HG02885 (cell line): ENCODE data around the gene SESN1.
A peak's percentile ranks its signal among the peaks of the same experiment; 100 is the strongest.

Experiments used
- ATAC-seq: cut with Tn5 transposase; IDR thresholded peaks from one replicate; pipeline ENCODE4 v1.9.1; 2021; ENCODE audit warnings: mild to moderate bottlenecking; ENCODE audit not compliant: unreplicated experiment, poor library complexity

Gene SESN1

GRCh38 chr6:109036574-109037294, 57.9 kb downstream of the SESN1 start:
- ATAC-seq, result no peak

DNA sequence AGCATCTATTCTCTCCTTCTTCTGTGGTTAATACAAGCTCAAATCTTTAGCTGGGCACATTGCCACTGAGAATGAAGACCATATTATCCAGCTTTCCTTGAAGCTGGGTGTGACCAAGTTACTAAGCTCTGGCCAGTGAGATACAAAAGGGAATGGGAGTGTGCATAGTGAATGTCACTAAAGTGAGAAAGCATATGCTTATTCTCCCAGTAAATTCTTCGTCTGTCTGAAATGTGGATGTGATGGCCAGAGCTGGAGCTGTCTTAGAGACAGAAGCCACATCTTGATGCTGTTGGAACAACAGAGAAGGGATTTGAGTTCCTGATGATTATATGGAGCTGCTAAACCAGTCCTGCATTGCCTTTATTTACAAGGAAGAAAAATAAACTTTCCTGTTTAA, 60.1 kb downstream of the SESN1 start:
- no peak for ATAC-seq

DNA sequence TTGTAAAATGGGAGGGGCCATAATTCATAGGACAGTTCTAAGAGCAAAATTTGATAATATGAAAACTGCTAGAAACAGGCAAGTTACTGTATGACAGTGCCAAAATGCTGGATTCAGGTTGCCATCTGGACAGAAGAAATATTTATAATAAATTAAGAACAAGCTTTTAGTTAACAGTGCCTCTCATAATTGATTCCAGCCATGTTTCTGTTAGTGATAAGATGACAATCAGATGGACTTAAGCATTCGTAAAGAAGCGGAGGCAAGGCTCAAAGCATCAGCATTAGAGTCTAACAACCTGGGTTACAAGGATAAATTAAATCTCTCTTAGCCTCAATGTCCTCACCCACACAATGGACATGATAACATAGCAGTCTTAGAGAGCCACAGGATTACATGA, 61.0 kb downstream of the SESN1 start:
- no peak for ATAC-seq

DNA sequence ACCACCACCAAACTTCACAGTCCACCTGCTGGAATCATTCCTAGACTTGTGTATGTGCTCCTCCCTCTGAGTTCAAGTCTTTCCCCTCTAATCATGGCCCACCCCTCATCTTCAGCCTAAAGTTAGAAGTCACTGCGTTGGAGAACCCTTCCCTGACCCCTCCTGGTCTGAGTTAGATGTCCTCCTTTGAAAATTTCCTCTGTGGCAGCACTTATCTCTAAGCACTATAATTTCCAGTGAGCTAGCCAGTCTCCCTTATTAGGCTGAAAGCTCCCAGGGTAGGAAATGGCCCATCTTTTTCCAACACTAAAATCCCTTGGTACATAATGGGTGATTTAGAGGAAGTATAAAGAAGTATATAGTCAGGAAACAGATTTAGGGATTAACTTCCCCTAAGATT, 63.2 kb downstream of the SESN1 start:
- no peak for ATAC-seq

DNA sequence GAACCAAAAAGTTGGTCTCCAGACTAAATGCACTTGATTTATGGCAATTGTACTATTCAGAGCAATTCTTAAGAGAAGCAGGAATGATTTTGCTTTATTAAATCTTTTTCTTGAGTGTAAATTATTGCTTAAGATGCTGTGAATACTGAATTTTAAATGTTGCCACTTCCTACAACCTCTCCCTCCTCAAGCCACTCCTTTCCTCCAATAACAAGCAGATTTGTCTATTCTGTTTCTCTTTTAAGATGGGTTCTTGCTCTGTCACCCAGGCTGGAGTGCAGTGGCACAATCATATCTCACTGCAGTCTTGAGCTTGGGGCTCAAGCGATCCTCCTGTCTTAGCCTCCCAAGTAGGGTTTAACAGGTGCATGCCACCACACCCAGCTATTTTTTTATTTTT, 65.3 kb downstream of the SESN1 start:
- no peak for ATAC-seq

- no peak for ATAC-seq
Measured at GRCh38 chr6:109028439-109028838, 66.2 kb downstream of the SESN1 start.

DNA sequence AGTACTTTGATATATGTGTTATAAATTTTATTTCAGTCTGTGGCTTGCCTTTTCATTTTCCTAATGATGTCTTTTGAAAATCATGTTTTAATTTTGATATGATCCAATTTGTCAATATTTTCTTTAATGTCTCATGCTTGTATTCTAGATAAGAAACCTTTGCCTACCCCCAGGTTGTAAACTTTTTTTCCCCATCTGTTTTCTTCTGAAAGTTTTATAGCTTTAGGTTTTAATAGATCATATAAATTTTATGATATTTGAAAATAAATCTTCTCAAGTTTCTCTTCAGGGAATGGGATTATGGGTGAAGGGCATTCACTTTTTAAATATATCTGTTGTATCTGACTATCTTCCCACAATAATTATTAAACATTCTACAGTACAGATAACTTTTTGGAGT, 66.7 kb downstream of the SESN1 start:
- no peak for ATAC-seq

- no peak for ATAC-seq
Measured at GRCh38 chr6:109025639-109026038, 69.0 kb downstream of the SESN1 start.

- no peak for ATAC-seq
Measured at GRCh38 chr6:109024784-109025183, 69.9 kb downstream of the SESN1 start.

DNA sequence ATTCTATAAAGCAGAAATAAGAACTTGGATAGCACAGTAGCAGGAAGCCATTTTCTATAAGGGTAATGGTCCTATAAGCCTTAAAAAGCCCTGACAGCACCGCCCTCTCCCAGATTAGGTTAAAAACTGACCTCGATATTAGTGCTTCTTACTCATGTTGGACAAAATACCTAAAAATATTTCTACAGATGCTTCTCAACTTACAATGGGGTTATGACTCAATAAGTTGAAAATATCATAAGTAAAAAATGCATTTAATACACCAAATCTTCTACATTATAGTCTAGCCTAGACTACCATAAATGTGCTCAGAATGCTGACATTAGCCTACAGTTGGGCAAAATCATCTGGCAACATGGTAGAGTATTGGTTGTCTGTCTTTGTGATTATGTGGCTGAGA, 70.3 kb downstream of the SESN1 start:
- no peak for ATAC-seq

GRCh38 chr6:109023356-109023925, 71.2 kb downstream of the SESN1 start:
- ATAC-seq, result no peak

GRCh38 chr6:109021870-109022269, 72.8 kb downstream of the SESN1 start:
- ATAC-seq, result no peak

DNA sequence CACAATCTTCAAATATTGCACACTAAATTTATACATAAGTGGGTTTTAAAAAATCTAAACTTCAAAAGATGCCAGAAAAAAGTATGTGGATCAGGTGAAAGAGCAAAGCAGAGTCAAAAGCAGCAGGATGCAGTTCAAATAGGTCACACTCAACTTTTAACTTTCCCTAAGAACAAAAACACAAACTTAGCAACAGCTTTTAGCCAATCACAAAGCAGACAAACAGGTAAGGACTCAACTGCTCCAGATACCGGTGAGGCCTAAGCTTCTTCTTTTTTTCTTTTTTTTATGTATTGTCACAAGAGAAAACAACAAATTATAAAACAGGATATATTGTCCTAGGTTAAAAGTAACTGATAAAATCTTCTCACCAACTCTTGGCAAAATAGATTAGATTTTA, 74.7 kb downstream of the SESN1 start:
- ATAC-seq, result no peak

DNA sequence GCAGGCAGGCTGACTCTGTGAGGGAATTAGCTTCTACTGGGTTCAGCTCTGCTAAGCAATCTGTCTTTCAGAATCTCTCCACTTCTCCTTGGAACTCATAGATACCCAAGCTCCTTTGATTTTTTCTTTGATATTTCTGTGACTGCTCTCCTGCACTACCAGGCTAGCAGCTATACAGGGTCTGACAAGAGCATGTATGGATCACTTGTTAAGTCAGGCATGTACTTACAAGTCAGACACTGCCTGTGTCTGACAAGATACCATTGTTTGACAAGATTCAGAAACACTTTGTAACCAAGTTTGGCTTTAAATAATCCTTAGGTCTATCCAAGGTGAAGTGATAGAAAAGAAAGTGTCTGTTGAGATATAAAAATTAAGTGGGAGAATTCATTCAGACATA, 79.5 kb downstream of the SESN1 start:
- no peak for ATAC-seq

- no peak for ATAC-seq
Measured at GRCh38 chr6:109014606-109015005, 80.0 kb downstream of the SESN1 start.

DNA sequence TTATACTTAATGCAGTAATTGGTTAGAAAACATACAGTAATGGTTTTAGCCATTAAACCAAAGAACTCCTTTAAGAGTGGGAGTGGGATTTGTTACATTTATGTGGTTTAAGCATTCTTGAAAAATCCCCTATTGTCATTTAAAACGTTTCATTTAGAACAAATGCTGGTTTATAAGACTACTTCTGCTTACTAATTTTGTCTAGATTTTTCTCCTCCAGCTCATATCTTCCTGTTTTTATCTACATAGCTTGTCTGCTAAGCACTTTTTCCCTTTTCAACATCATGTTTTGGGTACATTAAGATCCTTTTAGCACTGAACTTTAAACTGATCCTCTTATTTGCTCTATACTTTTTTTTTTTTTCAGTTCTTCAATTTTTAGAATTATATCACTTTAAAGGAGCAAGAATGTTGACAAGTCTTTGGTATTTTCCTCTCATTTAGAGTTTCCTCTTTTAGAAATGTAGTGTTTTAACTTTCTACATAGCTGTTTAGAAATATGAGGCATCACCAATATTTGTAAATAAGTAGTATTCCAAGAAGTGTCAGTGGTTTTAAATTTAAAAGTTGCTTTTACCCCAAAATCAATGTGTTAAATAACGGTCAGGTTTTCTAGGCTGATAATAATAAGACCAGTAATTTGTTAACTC, 80.9 kb downstream of the SESN1 start:
- ATAC-seq, result no peak

DNA sequence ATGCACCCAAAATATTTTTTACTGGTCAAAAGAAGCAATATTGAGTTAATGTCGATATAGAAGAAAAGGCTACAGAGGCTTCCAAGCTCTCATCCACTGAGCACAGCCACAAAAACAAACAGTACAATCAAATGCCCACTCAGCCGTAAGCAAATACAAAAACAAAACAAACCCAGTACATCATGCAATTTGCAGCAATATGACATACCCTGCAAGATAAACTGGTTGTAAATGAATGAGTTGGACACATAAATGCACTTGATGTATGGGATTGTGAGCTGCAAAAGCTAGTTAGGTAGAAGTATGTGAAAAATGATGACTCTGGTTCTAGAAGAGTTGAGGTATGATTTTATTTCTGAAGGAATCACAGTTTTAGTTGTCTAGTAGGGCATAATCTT, 83.9 kb downstream of the SESN1 start:
- no peak for ATAC-seq

DNA sequence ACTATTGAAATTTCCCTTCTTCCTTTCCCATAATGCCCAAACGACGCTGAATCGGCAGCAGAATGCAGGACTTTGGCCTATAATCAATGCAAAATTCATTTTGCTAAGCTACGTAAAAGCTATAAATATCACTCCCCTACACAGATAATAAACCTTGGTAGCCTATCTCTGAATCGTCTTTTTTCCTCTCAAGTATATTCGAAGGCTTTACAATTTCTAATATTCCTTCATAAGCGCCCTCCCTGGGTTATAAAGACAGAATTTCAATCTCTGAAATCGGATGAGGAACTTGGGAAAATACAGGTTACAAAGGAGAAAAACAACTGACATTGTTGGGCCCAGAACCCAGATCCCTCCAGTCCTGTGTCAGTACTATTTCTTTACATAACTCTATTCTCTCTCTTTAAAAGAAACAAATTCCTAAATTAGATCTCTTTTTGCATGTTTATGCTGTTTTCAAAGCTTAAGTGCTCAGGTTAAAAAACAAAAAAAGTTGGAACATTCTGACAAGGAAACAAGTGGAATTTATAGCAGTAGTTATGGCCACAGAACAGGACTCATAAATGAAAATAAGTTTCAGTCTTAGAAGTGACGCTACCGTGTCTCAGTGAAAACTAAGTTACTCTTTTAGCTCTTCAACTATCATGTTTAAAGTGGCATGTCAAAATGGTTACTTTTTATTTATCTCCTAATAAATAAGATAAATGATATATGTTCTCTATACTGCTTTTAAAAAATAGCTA, 84.5 kb downstream of the SESN1 start:
- no peak for ATAC-seq

GRCh38 chr6:109009236-109009961, 85.2 kb downstream of the SESN1 start:
- ATAC-seq, result peak; percentile 96

DNA sequence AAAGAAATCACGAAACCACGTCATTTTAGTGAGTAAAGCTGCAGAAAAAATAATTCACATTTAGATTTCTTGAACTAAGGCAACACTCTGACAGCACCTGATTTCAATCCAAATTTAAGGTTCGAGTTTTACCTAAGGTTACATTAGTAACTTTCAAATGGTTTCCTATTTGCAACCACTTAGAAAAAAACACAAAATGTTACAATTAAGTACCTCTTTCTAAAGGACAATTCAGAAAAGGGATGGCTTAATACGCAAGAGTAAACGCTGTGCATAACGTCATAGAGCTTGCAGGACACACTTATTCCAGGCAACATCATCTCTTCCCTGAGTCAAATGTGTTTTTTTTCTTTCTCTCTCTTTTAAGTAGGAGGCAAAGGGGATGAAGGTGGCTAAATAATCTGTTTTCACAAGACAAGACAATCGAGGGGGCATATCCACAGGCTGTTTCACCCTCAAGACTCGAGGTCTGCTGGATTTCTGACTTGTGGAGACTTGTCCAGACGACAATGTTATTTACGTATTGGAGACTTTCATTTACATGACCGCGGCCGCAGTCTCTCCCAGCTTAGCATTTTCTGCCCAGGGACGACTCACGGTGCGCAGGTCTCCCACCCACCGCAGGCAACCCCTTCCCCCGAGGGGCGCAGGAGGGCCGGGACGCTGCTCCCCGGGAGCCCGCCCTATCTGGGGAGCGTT, 86.0 kb downstream of the SESN1 start:
- peak; percentile 7 for ATAC-seq
